HG03442 (cell line): Measurements from ENCODE around the gene PRKG1.
"Not testable (repeated sequence)": the region's sequence is repeated elsewhere in the genome, so short reads cannot be mapped to it uniquely, and the experiment has no call there.

ENCODE experiments used
- ATAC-seq: cut with Tn5 transposase; IDR thresholded peaks from one replicate; pipeline ENCODE4 v1.9.1; 2021; ENCODE audit warnings: mild to moderate bottlenecking, moderate library complexity; ENCODE audit not compliant: unreplicated experiment

Gene PRKG1

GRCh38 chr10:51406581-51406980, 332.3 kb downstream of the PRKG1 start:
- no peak for ATAC-seq

- no peak for ATAC-seq
Measured at GRCh38 chr10:51416494-51416893, 342.2 kb downstream of the PRKG1 start.

DNA sequence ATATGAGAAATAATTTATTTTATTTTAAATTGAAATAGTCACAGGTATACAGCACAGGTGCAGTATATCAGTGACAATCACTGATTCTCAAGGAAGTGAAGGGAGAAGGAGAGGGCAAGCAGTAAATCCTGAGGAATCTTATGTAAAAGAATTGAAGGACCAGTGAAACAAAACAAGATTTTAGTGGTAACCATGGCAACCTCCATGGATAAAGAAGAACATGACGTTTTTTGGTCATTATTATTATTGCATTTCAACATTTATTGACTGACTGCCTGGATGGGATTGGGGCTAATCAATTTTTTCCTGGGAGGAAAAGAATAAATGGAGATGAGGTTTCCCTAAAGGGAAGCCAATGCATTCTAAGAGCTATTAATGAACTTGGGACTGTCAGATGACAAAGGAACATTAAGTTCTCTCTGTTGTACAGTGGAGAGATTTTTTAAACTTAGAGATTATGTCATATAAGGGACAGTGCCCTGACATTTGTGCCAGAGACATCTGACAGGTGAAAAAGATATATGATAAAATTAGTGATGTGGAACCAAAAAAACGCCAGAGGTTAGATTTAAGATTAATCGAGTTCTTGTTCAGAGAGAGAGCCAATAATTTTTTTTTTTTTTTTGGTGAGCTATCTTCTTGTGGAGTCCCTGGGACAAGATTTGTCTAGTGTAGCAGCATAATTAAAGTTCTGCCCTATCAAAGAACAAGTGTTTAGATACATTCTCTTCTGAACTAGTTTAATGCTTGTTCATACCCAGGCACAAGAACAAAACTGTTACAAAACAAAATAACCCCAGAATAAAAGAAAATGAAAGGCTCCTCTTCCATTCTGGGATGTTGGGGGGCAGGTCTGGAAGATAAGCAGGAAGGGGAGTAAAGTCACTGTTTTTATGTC, 345.2 kb downstream of the PRKG1 start:
- ATAC-seq, result no peak

GRCh38 chr10:51421853-51422252, 347.6 kb downstream of the PRKG1 start:
- no peak for ATAC-seq

DNA sequence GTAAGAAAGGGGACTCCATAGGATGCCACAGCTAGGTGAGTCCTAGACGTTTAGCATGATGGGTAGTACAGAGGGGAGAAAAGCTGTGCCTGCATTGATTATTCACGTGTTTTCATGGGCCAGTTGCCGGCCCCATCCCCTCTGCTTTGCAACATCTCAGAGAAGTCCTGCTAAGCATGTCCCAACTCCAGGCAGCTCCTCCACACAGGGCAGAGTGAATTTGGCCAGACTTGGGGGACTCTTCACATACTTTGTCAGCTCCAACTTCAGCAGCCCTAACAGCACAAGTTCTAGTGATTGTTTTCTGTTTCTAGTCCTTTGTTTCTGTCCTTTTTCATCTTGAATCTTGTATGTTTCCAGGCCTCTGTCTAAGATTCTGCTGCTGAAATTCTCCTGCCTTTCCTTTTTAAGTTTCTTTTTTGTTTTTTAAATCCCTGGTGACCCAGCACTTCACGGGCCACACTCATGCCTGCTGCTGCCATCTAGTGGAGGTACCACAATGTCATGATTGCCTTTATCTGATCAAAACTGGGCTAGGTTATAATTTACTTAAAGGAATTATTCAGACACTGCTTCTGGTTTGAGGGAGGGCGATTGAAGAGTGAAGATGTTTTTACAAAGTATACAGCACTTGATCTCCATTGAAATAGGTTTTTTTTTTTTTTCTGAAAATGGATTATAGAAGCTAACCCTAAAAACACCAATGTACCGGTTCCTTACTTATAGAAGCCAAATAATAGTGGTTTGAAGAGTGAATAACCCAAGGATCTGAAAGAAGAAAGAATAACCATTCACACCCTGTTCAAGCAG, 348.2 kb downstream of the PRKG1 start:
- peak; percentile 73 for ATAC-seq

GRCh38 chr10:51423121-51423452, 348.8 kb downstream of the PRKG1 start:
- ATAC-seq, result no peak

DNA sequence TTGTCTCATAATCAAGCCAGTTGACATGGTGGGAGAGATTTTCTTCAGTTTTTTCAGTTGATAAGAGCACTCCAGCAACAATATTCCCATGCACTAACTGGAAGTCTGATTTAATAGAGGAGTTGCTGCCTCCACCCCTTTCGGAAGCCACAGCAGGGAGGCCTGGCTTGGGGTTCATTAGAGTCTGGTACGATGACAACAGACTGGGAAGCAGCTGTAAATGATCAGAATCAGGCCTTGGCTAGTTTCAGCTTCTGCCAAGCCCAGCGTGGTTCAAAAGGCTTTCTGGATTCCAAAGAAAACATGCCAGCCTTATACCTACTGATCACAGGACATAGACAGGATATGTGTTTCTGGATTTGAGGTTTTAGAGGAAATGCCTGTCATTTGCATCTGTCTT, 351.1 kb downstream of the PRKG1 start:
- ATAC-seq, result no peak

GRCh38 chr10:51427758-51428157, 353.5 kb downstream of the PRKG1 start:
- no peak for ATAC-seq

DNA sequence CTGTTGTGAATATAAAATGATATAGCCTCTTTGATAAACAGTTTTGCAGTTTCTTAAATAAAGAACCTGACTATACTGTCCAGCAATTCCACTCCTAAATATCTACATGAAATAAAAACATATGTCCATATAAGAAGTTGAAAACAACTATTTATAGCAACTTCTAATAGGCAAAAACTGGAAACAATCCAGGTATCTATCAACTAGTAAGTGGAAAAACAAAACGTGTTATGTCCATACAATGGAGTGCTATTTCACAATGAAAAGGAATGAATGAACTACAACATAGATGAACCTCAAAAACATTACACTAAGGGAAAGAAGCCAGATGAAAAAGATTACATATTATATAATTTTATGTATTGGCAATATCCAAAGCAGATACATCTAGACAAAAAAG, 356.2 kb downstream of the PRKG1 start:
- no peak for ATAC-seq

GRCh38 chr10:51433949-51434475, 359.7 kb downstream of the PRKG1 start:
- no peak for ATAC-seq

DNA sequence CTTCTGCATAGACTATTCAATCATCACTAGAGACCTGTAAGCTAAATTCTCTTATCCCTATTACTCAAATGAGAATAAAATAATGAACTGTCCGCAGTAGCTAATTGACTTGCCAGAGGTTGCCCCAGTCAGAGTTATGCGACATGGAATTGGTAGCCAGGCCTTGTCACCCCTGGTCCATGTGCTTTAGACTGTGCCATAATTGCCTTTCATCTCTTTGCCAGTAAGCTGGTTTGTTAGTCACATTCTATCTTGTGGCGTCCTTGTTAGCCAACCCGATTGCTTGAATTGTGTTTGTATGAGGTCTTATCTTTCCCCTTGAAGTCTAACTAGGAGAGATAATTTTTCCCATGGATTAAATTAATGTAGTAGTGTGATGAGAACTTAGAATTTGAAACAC, 362.5 kb downstream of the PRKG1 start:
- ATAC-seq, result no peak

DNA sequence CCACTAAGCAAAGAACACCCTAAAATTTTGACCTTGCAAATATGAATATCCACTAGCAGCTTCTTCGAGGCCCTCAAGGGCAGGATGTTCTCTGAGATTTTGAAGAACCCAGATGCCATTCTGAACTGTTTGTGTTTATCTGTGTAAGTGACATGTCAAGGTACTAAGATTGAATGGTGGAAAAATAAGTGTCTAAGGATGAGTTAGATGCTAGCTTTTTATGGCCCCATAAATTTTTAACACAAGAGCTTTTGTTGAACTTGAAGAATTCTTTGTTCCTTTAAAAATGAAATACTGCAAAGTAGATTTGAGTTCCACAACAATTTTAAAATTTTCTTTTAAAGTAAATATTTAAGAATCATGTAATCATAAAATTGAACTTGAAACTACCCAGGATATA, 365.4 kb downstream of the PRKG1 start:
- no peak for ATAC-seq

- no peak for ATAC-seq
Measured at GRCh38 chr10:51445588-51445987, 371.3 kb downstream of the PRKG1 start.

GRCh38 chr10:51447119-51447518, 372.8 kb downstream of the PRKG1 start:
- no peak for ATAC-seq

DNA sequence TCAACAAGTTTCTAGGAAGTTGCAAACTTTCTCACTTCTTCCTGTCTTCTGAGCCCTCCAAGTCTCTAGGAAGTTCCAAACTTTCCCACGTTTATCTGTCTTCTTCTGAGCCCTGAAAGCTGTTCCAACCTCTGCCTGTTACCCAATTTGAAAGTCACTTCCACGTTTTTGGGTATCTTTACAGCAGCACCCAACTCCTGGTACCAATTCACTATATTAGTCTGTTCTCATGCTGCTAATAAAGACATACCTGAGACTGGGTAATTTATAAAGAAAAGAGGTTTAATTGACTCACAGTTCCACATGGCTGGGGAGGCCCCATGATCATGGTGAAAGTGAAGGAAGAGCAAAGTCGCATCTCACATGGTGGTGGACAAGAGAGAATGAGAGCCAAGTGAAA, 381.5 kb downstream of the PRKG1 start:
- ATAC-seq, result not testable (repeated sequence)

DNA sequence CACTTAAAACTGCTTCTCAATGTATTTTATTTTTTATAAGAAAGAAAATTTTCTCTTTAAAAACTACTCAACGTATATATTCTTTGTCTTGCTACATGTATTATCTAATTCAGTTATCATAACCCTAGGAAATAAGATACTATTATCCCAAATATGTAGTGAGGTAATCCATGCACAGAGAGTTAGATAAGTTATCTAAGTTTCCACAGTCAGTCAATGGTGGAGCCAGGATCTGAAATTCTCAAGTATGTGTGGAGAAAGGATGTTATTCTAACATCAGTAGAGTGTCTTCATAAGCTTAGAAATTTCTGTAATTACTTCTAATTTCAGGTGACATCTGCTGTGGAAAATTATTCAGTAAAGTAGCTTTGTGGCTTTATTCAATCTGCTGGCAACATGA, 385.2 kb downstream of the PRKG1 start:
- no peak for ATAC-seq

GRCh38 chr10:51462076-51462779, 387.9 kb downstream of the PRKG1 start:
- ATAC-seq, result no peak

- ATAC-seq, result no peak
Measured at GRCh38 chr10:51468424-51468823, 394.1 kb downstream of the PRKG1 start.

GRCh38 chr10:51469686-51470085, 395.4 kb downstream of the PRKG1 start:
- no peak for ATAC-seq

- no peak for ATAC-seq
Measured at GRCh38 chr10:51471271-51471670, 397.0 kb downstream of the PRKG1 start.

- no peak for ATAC-seq
Measured at GRCh38 chr10:51472154-51472553, 397.9 kb downstream of the PRKG1 start.
